SK-N-SH treated with all-trans-retinoic acid at 6 μM for 48 hours (cell line): ENCODE data around the gene S100PBP.
A peak's percentile ranks its signal among the peaks of the same experiment; 100 is the strongest.

Experiments used
- ATAC-seq: fragments of 200-7000 bp; cut with Tn5 transposase; 3 replicates; pipeline ENCODE4 v1.9.1; 2020; ENCODE audit warnings: mild to moderate bottlenecking, moderate library complexity
- ARNTL ChIP-seq: fragments of 450-650 bp; formaldehyde crosslinking; IDR thresholded peaks from 2 replicates; pipeline ENCODE4 v1.5.0; 2020; ENCODE audit warnings: low read depth, mild to moderate bottlenecking, moderate library complexity, borderline replicate concordance
- BACH2 ChIP-seq: fragments of 250-450 bp; sonication (Bioruptor Pico); IDR thresholded peaks from 2 replicates; pipeline ENCODE4 v1.9.0; 2021; ENCODE audit warnings: mild to moderate bottlenecking, borderline replicate concordance
- CREB5 ChIP-seq: fragments of 250-450 bp; sonication (Bioruptor Pico); IDR thresholded peaks from 2 replicates; pipeline ENCODE4 v1.5.1; 2020; ENCODE audit warnings: low read depth, mild to moderate bottlenecking, moderate library complexity
- CSDC2 ChIP-seq: fragments of 250-450 bp; sonication (Bioruptor Pico); IDR thresholded peaks from 2 replicates; pipeline ENCODE4 v1.5.0; 2020; ENCODE audit warnings: mild to moderate bottlenecking, moderate library complexity
- CSRNP3 ChIP-seq: fragments of 250-450 bp; sonication (Bioruptor Pico); IDR thresholded peaks from 2 replicates; pipeline ENCODE4 v1.5.1; 2021; ENCODE audit warnings: mild to moderate bottlenecking, moderate library complexity
- ESRRG ChIP-seq: fragments of 250-450 bp; sonication (Bioruptor Pico); IDR thresholded peaks from 2 replicates; pipeline ENCODE4 v1.6.1; 2021; ENCODE audit warnings: mild to moderate bottlenecking
- GLIS3 ChIP-seq: fragments of 250-450 bp; sonication (Bioruptor Pico); IDR thresholded peaks from 2 replicates; pipeline ENCODE4 v1.5.0; 2020; ENCODE audit warnings: mild to moderate bottlenecking, moderate library complexity
- ISL1 ChIP-seq: fragments of 250-450 bp; sonication (Bioruptor Pico); IDR thresholded peaks from 2 replicates; pipeline ENCODE4 v2.1.2; 2022; ENCODE audit warnings: mild to moderate bottlenecking, moderate library complexity
- OSR1 ChIP-seq: fragments of 250-450 bp; sonication (Bioruptor Pico); IDR thresholded peaks from 2 replicates; pipeline ENCODE4 v1.8.0; 2022; ENCODE audit warnings: moderate library complexity, mild to moderate bottlenecking, inconsistent platforms
- PATZ1 ChIP-seq: fragments of 250-450 bp; sonication (Bioruptor Pico); IDR thresholded peaks from 2 replicates; pipeline ENCODE4 v1.8.0; 2020; ENCODE audit warnings: mild to moderate bottlenecking, moderate library complexity, borderline replicate concordance
- PPARA ChIP-seq: fragments of 250-450 bp; sonication (Bioruptor Pico); IDR thresholded peaks from 2 replicates; pipeline ENCODE4 v1.5.0; 2020; ENCODE audit warnings: mild to moderate bottlenecking, borderline replicate concordance
- RARB ChIP-seq: fragments of 250-450 bp; sonication (Bioruptor Pico); IDR thresholded peaks from 2 replicates; pipeline ENCODE4 v1.8.0; 2021; ENCODE audit warnings: mild to moderate bottlenecking, moderate library complexity
- SNAI2 ChIP-seq: fragments of 250-450 bp; sonication (Bioruptor Pico); IDR thresholded peaks from 2 replicates; pipeline ENCODE4 v1.5.0; 2020; ENCODE audit warnings: mild to moderate bottlenecking, moderate library complexity
- TCF4 ChIP-seq: fragments of 250-450 bp; sonication (Bioruptor Pico); IDR thresholded peaks from 2 replicates; pipeline ENCODE4 v1.8.0; 2021; ENCODE audit warnings: mild to moderate bottlenecking, moderate library complexity, borderline replicate concordance
- TOX ChIP-seq: fragments of 250-450 bp; sonication (Bioruptor Pico); IDR thresholded peaks from 2 replicates; pipeline ENCODE4 v1.8.0; 2021; ENCODE audit warnings: mild to moderate bottlenecking, moderate library complexity, borderline replicate concordance
- ZC3H10 ChIP-seq: fragments of 250-450 bp; sonication (Bioruptor Pico); IDR thresholded peaks from 2 replicates; pipeline ENCODE4 v1.5.1; 2021; ENCODE audit warnings: mild to moderate bottlenecking, moderate library complexity
- ZFP3 ChIP-seq: fragments of 250-450 bp; sonication (Bioruptor Pico); IDR thresholded peaks from 2 replicates; pipeline ENCODE4 v1.5.0; 2020; ENCODE audit warnings: mild to moderate bottlenecking, moderate library complexity
- ZFP30 ChIP-seq: fragments of 450-650 bp; formaldehyde crosslinking; IDR thresholded peaks from 2 replicates; pipeline ENCODE4 v1.5.0; 2022; ENCODE audit warnings: mild to moderate bottlenecking, moderate library complexity
- ZNF565 ChIP-seq: fragments of 450-650 bp; formaldehyde crosslinking; conservative IDR thresholded peaks from 2 replicates; pipeline ENCODE4 v1.5.0; 2020; ENCODE audit warnings: low read depth, mild to moderate bottlenecking, moderate library complexity
- ZNF70 ChIP-seq: fragments of 450-650 bp; formaldehyde crosslinking; IDR thresholded peaks from 2 replicates; pipeline ENCODE4 v1.5.0; 2020; ENCODE audit warnings: mild to moderate bottlenecking, moderate library complexity
- ZNF8 ChIP-seq: fragments of 450-650 bp; formaldehyde crosslinking; IDR thresholded peaks from 2 replicates; pipeline ENCODE4 v1.5.0; 2020; ENCODE audit warnings: mild to moderate bottlenecking, moderate library complexity
- TF ChIP-seq, protein P1 (sequence below): fragments of 250-450 bp; sonication (Bioruptor Pico); IDR thresholded peaks from 2 replicates; pipeline ENCODE4 v1.8.0; 2021; ENCODE audit warnings: low read depth, mild to moderate bottlenecking, moderate library complexity, borderline replicate concordance
- TF ChIP-seq, protein P2 (sequence below): fragments of 250-450 bp; sonication (Bioruptor Pico); IDR thresholded peaks from 2 replicates; pipeline ENCODE4 v1.5.0; 2020; ENCODE audit warnings: mild to moderate bottlenecking, moderate library complexity

The S100PBP gene

GRCh38 chr1:32886004-32886827, 68.8 kb downstream of the S100PBP start, which contains the start of gene HPCA:
HPCA (plus strand) TSS chr1:32886491; CDS start chr1:32888899, 2,408 bp downstream.
- ATAC-seq = peak; percentile 95
- 0 out of 2 replicates have a peak, but pooled peaks have one; percentile 37 for TF ChIP-seq ZFP30 (CRISPR knock-in tag)
- TF ChIP-seq ARNTL (CRISPR knock-in tag) = no peak
- TF ChIP-seq PATZ1 (CRISPR knock-in tag) = peak; percentile 89; the same call in 1 of the 2 replicates
- no peak for TF ChIP-seq OSR1 (CRISPR knock-in tag)
- no peak for TF ChIP-seq ZC3H10 (CRISPR knock-in tag)
- no peak for TF ChIP-seq PPARA (CRISPR knock-in tag)
- TF ChIP-seq ZNF70 (CRISPR knock-in tag) = no peak
- TF ChIP-seq ISL1 (CRISPR knock-in tag) = no peak
- TF ChIP-seq, protein P1, sequence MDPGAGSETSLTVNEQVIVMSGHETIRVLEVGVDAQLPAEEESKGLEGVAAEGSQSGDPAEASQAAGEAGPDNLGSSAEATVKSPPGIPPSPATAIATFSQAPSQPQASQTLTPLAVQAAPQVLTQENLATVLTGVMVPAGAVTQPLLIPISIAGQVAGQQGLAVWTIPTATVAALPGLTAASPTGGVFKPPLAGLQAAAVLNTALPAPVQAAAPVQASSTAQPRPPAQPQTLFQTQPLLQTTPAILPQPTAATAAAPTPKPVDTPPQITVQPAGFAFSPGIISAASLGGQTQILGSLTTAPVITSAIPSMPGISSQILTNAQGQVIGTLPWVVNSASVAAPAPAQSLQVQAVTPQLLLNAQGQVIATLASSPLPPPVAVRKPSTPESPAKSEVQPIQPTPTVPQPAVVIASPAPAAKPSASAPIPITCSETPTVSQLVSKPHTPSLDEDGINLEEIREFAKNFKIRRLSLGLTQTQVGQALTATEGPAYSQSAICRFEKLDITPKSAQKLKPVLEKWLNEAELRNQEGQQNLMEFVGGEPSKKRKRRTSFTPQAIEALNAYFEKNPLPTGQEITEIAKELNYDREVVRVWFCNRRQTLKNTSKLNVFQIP (CRISPR knock-in tag) = no peak
- no peak for TF ChIP-seq CREB5
- TF ChIP-seq, protein P2, sequence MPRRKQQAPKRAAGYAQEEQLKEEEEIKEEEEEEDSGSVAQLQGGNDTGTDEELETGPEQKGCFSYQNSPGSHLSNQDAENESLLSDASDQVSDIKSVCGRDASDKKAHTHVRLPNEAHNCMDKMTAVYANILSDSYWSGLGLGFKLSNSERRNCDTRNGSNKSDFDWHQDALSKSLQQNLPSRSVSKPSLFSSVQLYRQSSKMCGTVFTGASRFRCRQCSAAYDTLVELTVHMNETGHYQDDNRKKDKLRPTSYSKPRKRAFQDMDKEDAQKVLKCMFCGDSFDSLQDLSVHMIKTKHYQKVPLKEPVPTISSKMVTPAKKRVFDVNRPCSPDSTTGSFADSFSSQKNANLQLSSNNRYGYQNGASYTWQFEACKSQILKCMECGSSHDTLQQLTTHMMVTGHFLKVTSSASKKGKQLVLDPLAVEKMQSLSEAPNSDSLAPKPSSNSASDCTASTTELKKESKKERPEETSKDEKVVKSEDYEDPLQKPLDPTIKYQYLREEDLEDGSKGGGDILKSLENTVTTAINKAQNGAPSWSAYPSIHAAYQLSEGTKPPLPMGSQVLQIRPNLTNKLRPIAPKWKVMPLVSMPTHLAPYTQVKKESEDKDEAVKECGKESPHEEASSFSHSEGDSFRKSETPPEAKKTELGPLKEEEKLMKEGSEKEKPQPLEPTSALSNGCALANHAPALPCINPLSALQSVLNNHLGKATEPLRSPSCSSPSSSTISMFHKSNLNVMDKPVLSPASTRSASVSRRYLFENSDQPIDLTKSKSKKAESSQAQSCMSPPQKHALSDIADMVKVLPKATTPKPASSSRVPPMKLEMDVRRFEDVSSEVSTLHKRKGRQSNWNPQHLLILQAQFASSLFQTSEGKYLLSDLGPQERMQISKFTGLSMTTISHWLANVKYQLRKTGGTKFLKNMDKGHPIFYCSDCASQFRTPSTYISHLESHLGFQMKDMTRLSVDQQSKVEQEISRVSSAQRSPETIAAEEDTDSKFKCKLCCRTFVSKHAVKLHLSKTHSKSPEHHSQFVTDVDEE = peak; percentile 75; the same call in 1 of the 2 replicates
- TF ChIP-seq ZNF565 (CRISPR knock-in tag) = peak; percentile 60; the same call in 1 of the 2 replicates
- TF ChIP-seq BACH2 (CRISPR knock-in tag) = no peak
- no peak for TF ChIP-seq TOX (CRISPR knock-in tag)
- no peak for TF ChIP-seq CSRNP3 (CRISPR knock-in tag)
- no peak for TF ChIP-seq ESRRG (CRISPR knock-in tag)
- no peak for TF ChIP-seq RARB
- peak; percentile 25; the same call in 1 of the 2 replicates for TF ChIP-seq ZNF8 (CRISPR knock-in tag)
- peak; percentile 95 for TF ChIP-seq SNAI2
- TF ChIP-seq CSDC2 = peak; percentile 98
- peak; percentile 17; the same call in 1 of the 2 replicates for TF ChIP-seq GLIS3 (CRISPR knock-in tag)
- no peak for TF ChIP-seq TCF4 (CRISPR knock-in tag)
- peak; percentile 79 for TF ChIP-seq ZFP3

GRCh38 chr1:32886828-32887414, 69.5 kb downstream of the S100PBP start:
- no peak; the same call in 2 of the 3 replicates for ATAC-seq
- TF ChIP-seq ZC3H10 (CRISPR knock-in tag) (no peak), CSDC2 (no peak), SNAI2 (no peak), BACH2 (CRISPR knock-in tag) (no peak), GLIS3 (CRISPR knock-in tag) (no peak), CREB5 (no peak), ISL1 (CRISPR knock-in tag) (no peak), TCF4 (CRISPR knock-in tag) (no peak), ARNTL (CRISPR knock-in tag) (no peak), PPARA (CRISPR knock-in tag) (no peak), ESRRG (CRISPR knock-in tag) (no peak)
- TF ChIP-seq, protein P2 = no peak
